Measurements from ENCODE around the gene CAMK4.
A peak's percentile ranks its signal among the peaks of the same experiment; 100 is the strongest.

Gene CAMK4

GRCh38 chr5:111447099-111447498 is 222.9 kb downstream of the CAMK4 start:
- DNase-seq, result no peak

DNA sequence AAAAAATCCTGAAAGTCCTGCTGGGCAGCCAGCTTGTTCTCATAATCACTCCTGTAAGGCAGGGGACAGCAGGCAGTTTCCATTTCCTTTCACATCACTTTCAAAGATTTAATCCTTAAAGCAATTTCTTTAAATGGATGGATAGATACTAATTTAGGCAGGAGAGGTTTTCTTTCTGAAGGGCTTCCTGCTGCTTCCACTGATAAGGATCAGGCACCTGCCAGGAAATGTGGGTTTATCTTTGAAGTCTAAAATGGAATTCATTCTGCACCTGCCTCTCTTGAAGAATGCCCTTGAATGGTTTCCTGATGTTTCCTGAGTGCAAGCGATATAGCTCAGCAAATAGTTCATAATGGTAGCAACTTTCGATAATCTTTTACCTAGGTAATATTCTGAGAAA is 223.6 kb downstream of the CAMK4 start:
- DNase-seq, result no peak

GRCh38 chr5:111453295-111453694 is 229.1 kb downstream of the CAMK4 start:
- DNase-seq, result no peak

- no peak for DNase-seq
Observed at GRCh38 chr5:111453747-111454146, 229.6 kb downstream of the CAMK4 start.

- DNase-seq, result no peak
Observed at GRCh38 chr5:111454198-111454622, 230.0 kb downstream of the CAMK4 start.

- no peak for DNase-seq
Observed at GRCh38 chr5:111454776-111455175, 230.6 kb downstream of the CAMK4 start.

- peak in 1 of 2 donors; percentile 12 for DNase-seq
Observed at GRCh38 chr5:111461255-111461671, 237.1 kb downstream of the CAMK4 start.

DNA sequence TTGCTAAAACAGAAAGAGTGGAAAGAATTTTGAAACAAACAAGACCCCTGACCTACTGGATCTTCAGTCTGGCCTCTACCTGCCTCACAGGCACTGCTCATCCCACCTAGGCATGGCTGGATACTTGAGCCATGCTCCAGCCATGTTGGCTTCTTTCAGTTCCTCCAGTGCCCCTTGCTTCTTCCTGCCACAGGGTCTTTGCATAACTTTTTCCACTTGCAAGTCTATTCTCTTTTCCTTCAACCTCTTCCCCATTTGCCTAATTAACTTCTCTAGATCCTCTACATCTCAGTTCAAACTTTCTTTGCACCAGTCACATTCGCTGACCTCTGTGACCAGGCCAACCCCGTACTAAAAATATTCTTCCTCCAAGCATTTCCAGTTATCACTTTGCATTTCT is 237.8 kb downstream of the CAMK4 start:
- DNase-seq, result no peak

DNA sequence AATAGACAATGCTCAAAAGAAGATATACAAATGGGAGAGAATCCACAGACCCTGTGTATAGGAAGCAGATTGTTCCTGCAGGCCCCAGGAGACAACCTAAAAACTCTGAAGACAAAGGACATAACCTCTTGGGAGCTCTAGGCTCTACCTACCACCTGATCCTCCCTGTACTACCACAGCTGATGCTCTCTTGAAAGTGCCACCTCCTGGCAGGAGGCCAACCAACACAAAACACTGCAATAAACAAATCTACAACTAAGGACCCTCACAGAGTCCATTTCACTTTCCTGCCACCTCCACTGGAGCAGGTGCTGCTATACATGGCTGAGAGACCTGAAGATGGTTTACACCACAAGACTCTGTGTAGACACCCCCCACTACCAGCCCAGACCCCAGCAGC is 239.1 kb downstream of the CAMK4 start:
- DNase-seq, result no peak

DNA sequence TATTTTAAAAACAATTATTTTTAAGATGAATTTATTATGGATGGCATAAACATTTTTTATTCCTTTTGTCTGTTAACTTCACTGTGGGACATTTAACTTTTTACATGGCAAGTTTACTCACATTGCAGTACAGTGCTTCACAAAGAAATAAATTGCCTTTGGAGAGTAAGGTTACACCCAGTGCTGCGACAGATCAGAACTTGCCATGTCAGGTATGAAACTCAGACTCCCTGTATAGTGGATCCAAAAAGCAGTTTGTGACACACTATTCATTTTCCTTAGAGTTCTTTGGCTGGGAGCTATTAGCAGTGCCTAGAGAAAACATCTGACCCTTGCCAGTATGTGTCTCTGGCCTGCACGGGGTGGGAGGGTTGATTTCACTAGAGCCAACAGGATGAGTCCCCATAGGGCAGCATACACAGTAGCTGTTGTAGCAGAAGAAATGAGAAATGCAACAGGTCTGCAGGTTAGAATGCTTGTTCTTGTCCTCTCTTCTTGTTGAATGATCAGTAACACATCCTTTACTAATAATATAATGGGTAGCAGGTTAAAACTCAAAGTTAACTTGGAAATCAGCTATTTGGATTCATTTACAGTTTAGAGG is 245.2 kb downstream of the CAMK4 start:
- no peak for DNase-seq

DNA sequence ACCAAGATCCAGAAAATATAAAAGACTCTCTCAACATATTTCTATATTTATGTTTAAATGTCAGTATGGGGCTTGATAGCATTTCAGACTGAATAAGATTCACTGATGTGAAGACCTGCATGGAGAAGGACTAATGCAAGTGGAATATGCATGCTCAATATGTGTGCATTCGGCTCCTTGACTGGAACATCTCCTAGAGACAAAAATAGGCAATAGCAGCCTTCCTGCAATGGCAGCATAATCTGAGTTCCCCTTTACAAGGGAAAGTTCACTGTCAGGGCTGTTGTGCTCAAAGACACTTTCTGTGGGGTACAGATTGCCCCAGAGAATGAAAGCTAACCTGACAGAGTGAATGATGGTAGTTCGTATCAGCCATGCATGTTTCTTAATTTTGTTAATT is 245.7 kb downstream of the CAMK4 start:
- DNase-seq, result no peak

DNA sequence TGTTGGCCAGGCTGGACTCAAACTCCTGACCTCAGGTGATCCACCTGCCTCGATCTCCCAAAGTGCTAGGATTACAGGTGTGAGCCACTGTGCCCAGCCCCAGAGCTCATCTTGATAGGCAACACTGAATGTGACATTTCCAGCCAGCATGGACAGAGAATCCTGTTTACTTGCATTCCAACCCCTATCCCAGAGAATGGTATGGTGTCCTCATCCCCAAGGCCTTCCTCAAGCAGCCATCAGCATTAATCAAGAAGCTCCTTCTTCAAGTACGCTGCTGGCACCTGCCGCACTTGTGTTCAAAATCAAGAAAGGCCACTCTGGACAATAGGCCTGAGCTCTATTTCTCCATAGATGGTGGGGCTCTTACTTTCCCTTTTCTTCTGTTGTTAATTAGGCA is 247.9 kb downstream of the CAMK4 start:
- DNase-seq, result no peak

DNA sequence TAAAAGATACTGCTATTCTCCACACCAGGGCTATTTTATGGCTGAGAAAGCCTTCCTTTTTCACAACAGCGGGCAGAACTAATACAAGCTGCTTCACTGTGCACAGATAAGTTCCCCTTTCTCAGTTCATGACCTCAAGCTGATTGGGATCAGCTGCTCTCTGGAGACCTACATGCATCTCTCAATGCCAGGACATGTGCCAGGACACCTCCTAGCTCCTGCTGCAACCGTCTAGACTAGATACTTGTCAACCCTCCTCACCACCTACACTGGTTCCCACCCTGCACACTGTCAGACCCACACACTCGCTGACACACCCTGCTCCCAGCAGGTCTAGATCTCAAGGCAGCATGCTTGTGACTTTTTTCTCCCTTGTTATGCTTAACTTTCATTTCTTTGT is 248.4 kb downstream of the CAMK4 start:
- no peak for DNase-seq

- no peak for DNase-seq
Observed at GRCh38 chr5:111478266-111478665, 254.1 kb downstream of the CAMK4 start.

GRCh38 chr5:111478898-111479297 is 254.7 kb downstream of the CAMK4 start:
- no peak for DNase-seq

DNA sequence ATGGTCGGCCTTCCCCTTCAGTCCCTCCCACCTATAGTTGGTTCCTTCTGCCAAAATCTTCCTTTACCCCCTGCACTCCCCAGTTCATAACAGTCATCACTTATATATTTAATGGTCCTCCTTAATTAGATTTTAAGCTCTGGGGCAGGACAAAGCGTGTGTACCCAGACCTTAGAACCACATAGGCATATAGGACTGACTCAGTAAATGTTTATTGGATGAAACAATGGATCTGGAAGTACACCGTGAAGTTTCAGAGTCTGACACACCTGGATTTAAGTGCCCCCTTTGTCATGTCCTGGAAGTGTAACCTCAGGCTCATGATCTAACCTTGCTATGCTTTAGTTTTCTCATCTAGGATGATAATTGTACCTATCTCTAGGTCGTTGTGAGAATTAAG is 256.2 kb downstream of the CAMK4 start:
- DNase-seq, result no peak

DNA sequence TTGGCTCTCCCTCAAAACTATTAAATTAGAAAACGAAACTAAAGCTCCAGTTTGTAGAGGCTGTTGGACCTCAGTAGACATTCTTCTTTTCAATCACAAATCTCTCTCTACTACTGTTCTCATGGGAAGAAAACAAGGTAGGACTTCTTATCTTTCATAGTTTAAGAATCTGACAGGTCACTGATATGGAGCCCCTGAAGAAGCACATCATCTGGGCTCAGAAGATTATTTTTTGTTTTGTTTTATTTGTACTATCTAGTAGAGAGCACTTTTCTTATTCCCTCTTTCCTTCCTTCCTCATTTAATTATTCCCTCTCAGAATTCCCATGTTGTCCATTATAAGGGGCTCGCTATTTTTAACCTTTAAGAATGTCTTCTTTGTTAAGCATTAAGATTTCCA is 261.9 kb downstream of the CAMK4 start:
- DNase-seq, result no peak

GRCh38 chr5:111486926-111487325 is 262.7 kb downstream of the CAMK4 start:
- no peak for DNase-seq

GRCh38 chr5:111488353-111488752 is 264.2 kb downstream of the CAMK4 start:
- no peak for DNase-seq

DNA sequence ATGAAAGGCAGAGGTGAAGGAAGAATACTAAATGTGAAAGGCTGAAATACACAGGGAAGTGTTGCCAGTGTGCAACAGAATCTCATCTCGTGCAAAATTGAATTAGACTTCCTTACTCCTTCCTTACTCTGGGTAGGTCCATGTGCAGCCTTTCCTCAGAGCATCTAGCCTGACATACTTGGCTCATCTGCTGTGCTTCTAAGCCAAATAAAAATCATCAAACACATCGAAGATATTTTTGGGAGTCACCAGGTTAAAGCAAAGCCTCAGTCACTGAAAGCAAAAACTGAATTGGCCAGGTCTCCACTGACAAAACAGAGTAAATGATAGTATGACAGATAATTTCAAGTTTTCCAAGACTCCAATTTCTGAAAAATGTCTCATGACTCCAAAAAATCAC is 268.8 kb downstream of the CAMK4 start:
- DNase-seq, result no peak

- DNase-seq, result no peak
Observed at GRCh38 chr5:111494355-111494999, 270.3 kb downstream of the CAMK4 start.

DNA sequence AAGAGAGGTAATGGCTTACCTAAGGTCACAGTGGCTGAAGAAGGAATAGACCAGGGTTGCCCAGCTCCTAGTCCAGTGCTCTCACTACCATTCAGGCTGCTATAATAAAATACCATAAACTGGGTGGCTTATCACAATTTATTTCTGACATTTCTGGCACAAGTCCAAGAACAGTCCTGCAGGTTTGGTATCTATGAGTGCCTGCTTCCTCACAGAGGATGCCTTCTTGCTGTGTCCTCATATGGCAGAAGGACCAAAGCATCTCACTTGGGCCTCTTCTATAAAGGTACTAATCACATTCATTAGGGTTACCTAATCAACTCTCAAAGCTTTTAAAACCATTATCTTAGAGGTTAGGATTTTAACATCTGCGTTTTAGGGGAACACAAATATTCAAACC is 271.0 kb downstream of the CAMK4 start:
- DNase-seq, result no peak

GRCh38 chr5:111498346-111498745 is 274.2 kb downstream of the CAMK4 start:
- DNase-seq, result no peak

GRCh38 chr5:111502956-111503355 is 278.8 kb downstream of the CAMK4 start:
- DNase-seq, result no peak

DNA sequence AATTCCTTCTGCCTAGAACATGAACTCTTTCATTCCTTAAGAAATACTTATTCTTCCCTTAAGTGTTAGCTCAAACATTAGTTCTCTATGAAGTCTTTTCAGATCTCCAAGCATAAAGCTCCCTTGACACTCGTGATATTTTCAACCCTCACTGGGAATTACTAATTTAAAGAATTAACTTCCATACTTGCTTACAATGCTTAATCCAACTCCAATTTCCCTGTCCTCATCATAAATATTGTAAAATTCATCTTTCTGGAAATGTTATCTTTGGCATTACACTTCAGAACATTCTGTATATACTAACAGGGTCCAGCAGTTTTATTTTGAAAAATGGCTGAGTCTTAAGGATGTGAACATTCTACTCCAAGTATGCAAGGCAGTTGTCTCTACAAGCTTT is 280.9 kb downstream of the CAMK4 start:
- DNase-seq, result no peak
